Urinary bladder (tissue), 4 donors: ENCODE results near the gene MLX. TPM values are rescaled to one million over a fixed set of nuclear protein-coding genes. Genes with fewer than 3 reads are reported as not detected.

ENCODE experiments used
- DNase-seq: peaks from one replicate; pipeline ENCODE4 v3.0.0-alpha.2; 2015; ENCODE audit errors: extremely low spot score
- H3K27ac ChIP-seq: one replicate; pipeline ENCODE4 v1.5.1; 2013; ENCODE audit warnings: low read depth, mild to moderate bottlenecking, moderate library complexity
- H3K36me3 ChIP-seq: one replicate; pipeline ENCODE4 v1.6.1; 2013; ENCODE audit warnings: mild to moderate bottlenecking, moderate library complexity; ENCODE audit not compliant: insufficient read depth
- H3K4me1 ChIP-seq: one replicate; pipeline ENCODE4 v1.6.1; 2013; ENCODE audit warnings: mild to moderate bottlenecking, moderate library complexity; ENCODE audit not compliant: insufficient read depth
- H3K4me3 ChIP-seq: one replicate; pipeline ENCODE4 v1.5.1; 2013; ENCODE audit warnings: low read depth, low read length
- WGBS: extraction: QIAGEN DNeasy Blood & Tissue Kit; methylation state at CpG from one replicate; pipeline ENCODE4 v1.1.7; 2013; 5-methylcytosine and 5-hydroxymethylcytosine counted together
- polyA plus RNA-seq: library from polyadenylated mRNA; stranded (reverse); fragments of 200-250 nt; gene quantifications from one replicate; pipeline ENCODE4 v1.2.3, GENCODE V29; 2013
- total RNA-seq: library from RNA; depleted of rRNA; stranded (reverse); fragments of >200 nt; gene quantifications from one replicate; pipeline ENCODE4 v1.2.3, GENCODE V29; 2014
- donor health status: healthy with polysubstance abuse.
- donor health status: healthy.

MLX gene, protein sequence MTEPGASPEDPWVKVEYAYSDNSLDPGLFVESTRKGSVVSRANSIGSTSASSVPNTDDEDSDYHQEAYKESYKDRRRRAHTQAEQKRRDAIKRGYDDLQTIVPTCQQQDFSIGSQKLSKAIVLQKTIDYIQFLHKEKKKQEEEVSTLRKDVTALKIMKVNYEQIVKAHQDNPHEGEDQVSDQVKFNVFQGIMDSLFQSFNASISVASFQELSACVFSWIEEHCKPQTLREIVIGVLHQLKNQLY
- 17.1 TPM for total RNA-seq
- 38.0 TPM for polyA plus RNA-seq

DNA sequence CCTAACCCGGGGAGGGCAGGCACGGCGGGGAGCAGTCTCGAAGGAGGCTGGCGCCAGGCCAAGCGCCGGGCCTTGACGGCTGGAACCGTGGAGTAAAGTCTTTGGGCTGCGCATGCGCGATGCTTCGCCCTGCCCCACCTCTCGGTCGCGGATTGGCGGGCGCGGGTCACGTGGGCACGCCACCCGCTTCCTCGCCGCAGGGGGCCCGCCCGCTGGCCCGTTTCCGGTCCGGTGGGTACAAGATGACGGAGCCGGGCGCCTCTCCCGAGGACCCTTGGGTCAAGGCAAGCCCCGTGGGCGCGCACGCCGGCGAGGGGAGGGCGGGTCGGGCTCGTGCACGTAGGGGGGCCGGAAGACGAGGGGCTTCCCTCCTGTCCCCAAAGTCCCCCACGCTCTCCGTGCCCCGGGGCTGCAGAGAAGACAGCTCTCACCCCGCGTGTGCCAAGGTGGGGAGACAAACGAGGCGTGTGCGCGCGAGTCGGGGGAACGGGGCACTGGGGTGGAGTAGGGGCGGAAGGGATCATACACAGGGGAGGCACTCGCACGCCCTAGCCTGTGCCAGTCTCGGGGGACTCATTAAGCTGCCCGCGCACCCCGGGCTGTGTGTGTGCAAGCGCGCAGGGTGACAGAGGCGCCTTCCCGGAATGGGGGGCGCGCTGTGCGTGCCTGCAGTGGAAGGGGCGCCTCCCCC is at the start of gene MLX:
TSS of gene MLX (plus strand) at position 218 of the 691 bp plus-strand sequence. CDS start at position 243, 25 bp downstream.
- Histone ChIP-seq H3K4me3 (peak within 1 kb of the TSS; percentile 70), H3K4me1 (peaks cover 2% of the 10 kb centered on the region), H3K27ac (peak within 1 kb of the TSS; percentile 76), H3K36me3 (peaks cover 2% of the 10 kb centered on the region)
- DNase-seq, result peak; percentile 69
- WGBS, result under 1% methylated on average over 72 of the region's 72 CpGs

DNA sequence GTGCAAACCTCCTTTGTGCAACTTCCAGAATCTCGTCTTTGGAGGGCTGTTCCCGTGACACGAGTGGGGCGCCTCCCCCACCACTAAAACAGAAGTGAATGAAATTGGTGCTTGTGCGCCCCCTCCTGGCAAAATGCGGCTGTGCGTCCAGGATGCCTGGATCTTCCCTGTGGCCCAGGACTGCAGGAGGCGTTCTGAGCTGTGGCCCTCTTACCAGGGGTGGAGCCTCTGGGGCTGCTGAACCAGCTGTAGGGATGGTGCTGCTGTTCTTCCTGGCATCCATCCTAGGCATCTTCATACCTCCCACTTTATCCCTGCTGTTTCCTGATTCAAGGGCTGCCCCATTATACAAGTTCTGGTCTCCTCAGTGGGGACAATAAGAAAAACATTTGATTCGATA is 49.4 kb upstream of the MLX start:
- Histone ChIP-seq H3K36me3 (no peaks in the 10 kb centered on the region), H3K27ac (peak overlapping the region; percentile 92), H3K4me3 (no peak overlapping the region), H3K4me1 (no peaks in the 10 kb centered on the region)
- WGBS, result 13% methylated on average over 9 of the region's 9 CpGs
- no peak for DNase-seq

GRCh38 chr17:42518046-42518754 is 48.7 kb upstream of the MLX start:
- H3K4me3 ChIP-seq, result no peak overlapping the region
- H3K27ac ChIP-seq, result peak overlapping the region; percentile 92
- 24% methylated on average over 9 of the region's 9 CpGs for WGBS
- DNase-seq, result peak; percentile 72
- H3K4me1 ChIP-seq, result no peaks in the 10 kb centered on the region
- no peaks in the 10 kb centered on the region for H3K36me3 ChIP-seq

DNA sequence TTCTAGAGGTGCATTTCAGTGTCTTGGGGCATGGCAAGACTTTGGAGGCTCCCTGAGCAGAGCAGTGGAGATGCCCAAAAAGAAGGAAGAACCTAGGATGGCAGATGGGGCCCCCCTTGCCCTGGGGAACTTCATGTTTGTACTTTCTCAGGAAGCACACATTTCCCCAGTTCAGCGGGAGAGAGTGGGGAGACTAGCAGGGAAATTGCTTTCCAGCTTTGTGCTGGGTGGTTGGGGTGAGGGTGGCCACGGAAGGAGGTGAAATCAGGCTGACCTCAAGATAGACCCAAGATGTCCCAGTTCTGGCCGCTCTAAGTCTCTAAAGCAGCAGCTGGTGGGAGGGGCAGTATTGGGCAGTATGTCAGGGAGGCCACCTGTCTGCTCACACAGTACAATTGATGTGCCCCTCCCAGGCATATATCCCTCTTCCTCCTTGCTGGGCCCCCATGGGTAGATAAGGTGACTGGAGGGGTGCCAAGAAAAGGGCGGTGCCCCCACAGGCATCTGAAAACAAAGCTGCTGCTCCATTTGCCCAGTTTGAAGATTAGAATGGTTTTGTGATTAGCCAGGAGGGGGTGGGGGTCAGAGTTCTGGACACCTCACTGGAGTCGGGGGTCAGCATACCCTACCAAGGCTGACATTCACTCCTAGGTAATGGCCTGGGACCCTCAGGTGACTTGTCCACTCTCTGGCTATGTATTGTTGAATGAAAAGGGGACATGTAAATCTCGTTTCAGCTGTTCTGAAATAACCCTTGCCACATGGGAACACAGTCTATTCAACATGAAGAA is 48.0 kb upstream of the MLX start:
- DNase-seq, result no peak
- Histone ChIP-seq H3K4me3 (no peak overlapping the region), H3K36me3 (no peaks in the 10 kb centered on the region), H3K27ac (peak overlapping the region; percentile 81), H3K4me1 (no peaks in the 10 kb centered on the region)
- WGBS, result 18% methylated on average over 6 of the region's 6 CpGs

- WGBS, result 11% methylated on average over 12 of the region's 12 CpGs
- peak; percentile 90 for DNase-seq
- peak overlapping the region; percentile 81 for H3K27ac ChIP-seq
- H3K4me1 ChIP-seq, result no peaks in the 10 kb centered on the region
- H3K36me3 ChIP-seq, result no peaks in the 10 kb centered on the region
- no peak overlapping the region for H3K4me3 ChIP-seq
Observed at GRCh38 chr17:42519546-42520491, 47.1 kb upstream of the MLX start.

DNA sequence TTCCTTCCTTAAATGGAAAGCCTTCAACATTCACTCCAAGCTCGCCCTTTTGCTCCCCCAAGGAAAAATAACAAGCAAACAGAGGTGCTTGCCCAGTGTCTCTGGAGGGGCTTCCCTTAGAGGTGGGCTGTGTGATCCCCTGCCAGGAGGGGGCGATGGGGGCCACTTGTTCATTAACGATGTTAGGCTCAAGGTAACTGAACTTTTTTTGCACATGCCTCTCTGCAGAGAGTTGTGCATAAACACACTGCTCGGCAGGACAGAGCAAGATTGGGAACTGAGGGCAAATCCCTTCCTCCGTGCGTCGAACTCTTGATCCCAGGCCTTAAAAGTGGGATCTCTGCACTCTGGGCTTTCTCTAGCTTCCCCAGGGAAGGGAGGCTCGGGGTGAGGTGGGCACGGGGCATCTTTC is 46.4 kb upstream of the MLX start:
- Histone ChIP-seq H3K27ac (peak overlapping the region; percentile 81), H3K4me3 (no peak overlapping the region), H3K4me1 (no peaks in the 10 kb centered on the region), H3K36me3 (no peaks in the 10 kb centered on the region)
- 17% methylated on average over 9 of the region's 9 CpGs for WGBS
- no peak for DNase-seq

DNA sequence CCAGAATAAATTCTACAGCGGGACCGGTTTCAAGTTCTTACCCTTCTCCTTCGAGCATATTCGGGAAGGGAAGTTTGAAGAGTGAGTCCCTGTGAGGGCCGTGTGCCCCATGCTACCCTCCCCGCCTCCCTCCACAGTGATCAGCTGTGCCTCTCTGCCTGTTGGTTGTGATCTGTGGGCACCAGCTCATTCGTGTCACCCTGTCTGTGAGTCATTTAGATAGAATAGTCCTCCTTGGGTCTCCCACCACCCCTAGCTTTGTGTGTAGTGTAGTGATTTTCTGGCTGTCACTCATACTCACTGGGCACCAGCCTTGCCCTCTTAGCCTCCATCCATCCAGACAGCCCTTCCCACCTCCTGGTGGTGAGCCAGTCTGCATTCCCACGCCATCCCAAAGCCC is 45.9 kb upstream of the MLX start:
- Histone ChIP-seq H3K4me1 (no peaks in the 10 kb centered on the region), H3K27ac (peak overlapping the region; percentile 81), H3K36me3 (no peaks in the 10 kb centered on the region), H3K4me3 (no peak overlapping the region)
- DNase-seq, result no peak
- WGBS, result 42% methylated on average over 8 of the region's 8 CpGs

GRCh38 chr17:42521666-42522262 is 45.1 kb upstream of the MLX start:
- Histone ChIP-seq H3K4me1 (no peaks in the 10 kb centered on the region), H3K27ac (peak overlapping the region; percentile 81), H3K4me3 (no peak overlapping the region), H3K36me3 (no peaks in the 10 kb centered on the region)
- WGBS, result 31% methylated on average over 11 of the region's 11 CpGs
- DNase-seq, result no peak

- Histone ChIP-seq H3K36me3 (no peaks in the 10 kb centered on the region), H3K4me3 (no peak overlapping the region), H3K27ac (peak overlapping the region; percentile 81), H3K4me1 (no peaks in the 10 kb centered on the region)
- WGBS, result 42% methylated on average over 9 of the region's 9 CpGs
- DNase-seq, result no peak
Observed at GRCh38 chr17:42522263-42522790, 44.6 kb upstream of the MLX start.

DNA sequence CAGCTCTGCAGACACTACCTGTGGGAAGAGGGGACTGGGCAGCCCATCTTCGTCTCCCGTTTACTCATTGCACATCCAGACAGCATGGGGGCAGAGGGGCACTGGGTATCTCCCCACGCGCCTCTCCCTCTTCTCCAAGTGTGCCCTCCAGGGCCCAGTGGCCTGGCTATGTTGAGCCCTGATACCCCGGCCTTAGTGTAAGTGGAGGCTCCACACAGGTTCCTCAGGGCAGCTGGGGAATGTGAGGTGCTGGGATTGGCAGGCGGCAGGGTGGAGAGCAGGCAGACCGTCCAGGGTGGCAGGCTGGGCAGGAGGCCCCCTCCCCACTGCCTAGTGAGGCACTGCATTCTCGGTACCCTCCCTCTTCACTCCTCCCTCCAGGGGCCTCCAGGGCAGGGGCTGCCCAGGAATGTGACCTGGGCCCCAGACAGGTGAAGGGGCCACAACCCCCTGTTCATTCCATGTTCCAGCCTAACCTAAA is 44.1 kb upstream of the MLX start:
- Histone ChIP-seq H3K4me1 (no peaks in the 10 kb centered on the region), H3K36me3 (no peaks in the 10 kb centered on the region), H3K27ac (peak overlapping the region; percentile 81), H3K4me3 (no peak overlapping the region)
- DNase-seq, result no peak
- 78% methylated on average over 8 of the region's 8 CpGs for WGBS

DNA sequence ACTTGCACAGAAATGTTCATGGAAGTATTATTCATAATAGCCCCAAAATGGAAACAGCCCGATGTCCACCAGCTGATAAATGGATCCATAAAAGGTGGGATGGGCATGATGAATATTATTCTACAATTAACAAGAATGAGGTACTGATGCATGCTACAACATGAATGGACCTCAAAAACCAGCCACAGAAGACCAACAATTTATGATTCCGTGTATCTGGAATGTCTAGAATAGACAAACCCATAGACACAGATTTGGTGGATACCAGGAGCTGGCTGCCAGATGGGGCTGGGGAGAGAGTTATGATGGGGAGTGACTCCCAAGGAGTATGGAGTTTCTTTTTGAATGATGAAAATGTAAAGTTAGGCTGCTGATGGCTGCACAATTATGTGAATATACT is 41.7 kb upstream of the MLX start:
- no peak for DNase-seq
- H3K4me3 ChIP-seq, result no peak overlapping the region
- no peaks in the 10 kb centered on the region for H3K36me3 ChIP-seq
- 52% methylated on average over 2 of the region's 2 CpGs for WGBS
- no peaks in the 10 kb centered on the region for H3K4me1 ChIP-seq
- H3K27ac ChIP-seq, result no peak overlapping the region

- no peak for DNase-seq
- WGBS, result 71% methylated on average over 6 of the region's 6 CpGs
- H3K36me3 ChIP-seq, result no peaks in the 10 kb centered on the region
- no peaks in the 10 kb centered on the region for H3K4me1 ChIP-seq
- H3K27ac ChIP-seq, result no peak overlapping the region
- no peak overlapping the region for H3K4me3 ChIP-seq
Observed at GRCh38 chr17:42526031-42526444, 40.9 kb upstream of the MLX start.
